Measurements from ENCODE around the gene ARHGAP18. TPM values are rescaled to one million over a fixed set of nuclear protein-coding genes. Genes with fewer than 3 reads are reported as not detected.

ARHGAP18 gene
- total and polyA plus RNA-seq, 2 of the 13 experiments (the other 11 are each of a cell fraction or from before 2014, with no cell fraction given) = 58.2 to 115 TPM

DNA sequence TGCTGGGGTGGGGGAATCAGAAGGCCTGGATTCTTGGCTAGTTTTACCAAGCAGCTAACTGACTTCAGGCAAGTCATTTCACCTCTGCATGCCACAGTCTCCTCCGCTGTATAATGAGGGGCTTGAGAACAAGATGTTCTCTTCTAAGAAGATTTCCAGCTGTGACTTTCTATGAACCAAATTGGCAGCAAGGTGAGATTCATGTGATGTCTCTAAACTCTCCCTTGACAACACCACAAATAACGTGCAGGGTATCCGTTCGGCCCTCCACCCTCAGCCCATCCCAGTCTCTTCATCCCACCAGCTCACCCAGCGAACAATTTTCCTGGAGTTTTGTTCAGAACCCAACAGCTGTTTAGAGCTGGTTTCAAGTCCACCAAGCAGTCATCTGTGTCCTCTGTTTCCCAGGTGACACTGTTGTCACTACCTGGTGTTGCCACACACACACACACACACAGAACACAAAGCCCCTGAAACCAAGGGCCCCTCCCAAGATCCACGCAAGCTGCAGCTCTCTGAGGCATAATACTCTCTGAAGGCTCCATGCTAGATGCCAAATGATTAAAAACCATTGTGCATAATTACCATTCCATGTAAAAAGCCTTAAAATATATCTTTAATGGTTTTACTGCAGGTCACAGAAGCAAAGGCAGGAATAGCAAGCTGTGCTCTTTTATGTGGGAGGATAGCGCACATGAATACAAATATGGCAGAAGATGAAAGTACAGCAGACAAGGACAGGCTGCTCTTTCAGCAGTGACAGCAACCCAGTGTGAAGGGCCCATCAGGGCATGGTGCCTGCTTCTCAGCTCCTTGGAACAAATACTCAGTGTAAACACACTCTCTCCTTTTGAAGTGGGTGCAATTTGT is 48.2 kb downstream of the ARHGAP18 start (continued):
- TF ChIP-seq MAF1 (CRISPR knock-in tag; IDR thresholded peaks at IDR 0.05; ENCODE audit: borderline replicate concordance) (0 out of 2 replicates have a peak, but pooled peaks have one; percentile 32), ARNT (IDR thresholded peaks at IDR 0.05) (no peak), ZNF230 (CRISPR knock-in tag; IDR thresholded peaks at IDR 0.05) (0 out of 2 replicates have a peak, but pooled peaks have one; percentile 26), ARHGAP35 (CRISPR knock-in tag; IDR thresholded peaks at IDR 0.05; ENCODE audit: borderline replicate concordance) (no peak), POLR2A (IDR thresholded peaks at IDR 0.05; ENCODE audit: insufficient read depth in 1 of 2, low read depth in 2 of 2, low read length in 2 of 2) (no peak), ZKSCAN8 (CRISPR knock-in tag; IDR thresholded peaks at IDR 0.05; ENCODE audit: borderline replicate concordance) (peak; percentile 8; the same call in 1 of the 2 replicates), PHF8 (CRISPR knock-in tag; IDR thresholded peaks at IDR 0.05) (no peak), MAFG (CRISPR knock-in tag; IDR thresholded peaks at IDR 0.05) (no peak), ZNF367 (CRISPR knock-in tag; IDR thresholded peaks at IDR 0.05; ENCODE audit: borderline replicate concordance) (0 out of 2 replicates have a peak, but pooled peaks have one; percentile 74), TBX3 (IDR thresholded peaks at IDR 0.05; ENCODE audit: borderline replicate concordance) (peak; percentile 30; the same call in 1 of the 2 replicates), ZNF776 (CRISPR knock-in tag; IDR thresholded peaks at IDR 0.05) (no peak), ZNF563 (CRISPR knock-in tag; IDR thresholded peaks at IDR 0.05) (no peak), TOE1 (CRISPR knock-in tag; IDR thresholded peaks at IDR 0.05) (no peak), SIX1 (CRISPR knock-in tag; IDR thresholded peaks at IDR 0.05; ENCODE audit: borderline replicate concordance) (no peak), KDM6A (CRISPR knock-in tag; IDR thresholded peaks at IDR 0.05; ENCODE audit: low read depth) (no peak), ZNF34 (CRISPR knock-in tag; IDR thresholded peaks at IDR 0.05; ENCODE audit: borderline replicate concordance) (no peak), ZNF556 (CRISPR knock-in tag; IDR thresholded peaks at IDR 0.05; ENCODE audit: borderline replicate concordance) (no peak), ZNF329 (CRISPR knock-in tag; IDR thresholded peaks at IDR 0.05; ENCODE audit: low read depth) (no peak)
- TF ChIP-seq, protein P1, sequence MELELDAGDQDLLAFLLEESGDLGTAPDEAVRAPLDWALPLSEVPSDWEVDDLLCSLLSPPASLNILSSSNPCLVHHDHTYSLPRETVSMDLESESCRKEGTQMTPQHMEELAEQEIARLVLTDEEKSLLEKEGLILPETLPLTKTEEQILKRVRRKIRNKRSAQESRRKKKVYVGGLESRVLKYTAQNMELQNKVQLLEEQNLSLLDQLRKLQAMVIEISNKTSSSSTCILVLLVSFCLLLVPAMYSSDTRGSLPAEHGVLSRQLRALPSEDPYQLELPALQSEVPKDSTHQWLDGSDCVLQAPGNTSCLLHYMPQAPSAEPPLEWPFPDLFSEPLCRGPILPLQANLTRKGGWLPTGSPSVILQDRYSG (CRISPR knock-in tag; IDR thresholded peaks at IDR 0.05) = 0 out of 2 replicates have a peak, but pooled peaks have one; percentile 42
- TF ChIP-seq, protein P2, sequence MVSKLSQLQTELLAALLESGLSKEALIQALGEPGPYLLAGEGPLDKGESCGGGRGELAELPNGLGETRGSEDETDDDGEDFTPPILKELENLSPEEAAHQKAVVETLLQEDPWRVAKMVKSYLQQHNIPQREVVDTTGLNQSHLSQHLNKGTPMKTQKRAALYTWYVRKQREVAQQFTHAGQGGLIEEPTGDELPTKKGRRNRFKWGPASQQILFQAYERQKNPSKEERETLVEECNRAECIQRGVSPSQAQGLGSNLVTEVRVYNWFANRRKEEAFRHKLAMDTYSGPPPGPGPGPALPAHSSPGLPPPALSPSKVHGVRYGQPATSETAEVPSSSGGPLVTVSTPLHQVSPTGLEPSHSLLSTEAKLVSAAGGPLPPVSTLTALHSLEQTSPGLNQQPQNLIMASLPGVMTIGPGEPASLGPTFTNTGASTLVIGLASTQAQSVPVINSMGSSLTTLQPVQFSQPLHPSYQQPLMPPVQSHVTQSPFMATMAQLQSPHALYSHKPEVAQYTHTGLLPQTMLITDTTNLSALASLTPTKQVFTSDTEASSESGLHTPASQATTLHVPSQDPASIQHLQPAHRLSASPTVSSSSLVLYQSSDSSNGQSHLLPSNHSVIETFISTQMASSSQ (IDR thresholded peaks at IDR 0.05; ENCODE audit: low read depth) = no peak
- TF ChIP-seq, protein P2 (CRISPR knock-in tag; IDR thresholded peaks at IDR 0.05; ENCODE audit: borderline replicate concordance) = no peak
